Measurements from ENCODE around the gene RELN. TPM values are rescaled to one million over a fixed set of nuclear protein-coding genes. Genes with fewer than 3 reads are reported as not detected.

Gene RELN
- total RNA-seq, 1 experiment from 2014 or later, result 0.02 TPM

DNA sequence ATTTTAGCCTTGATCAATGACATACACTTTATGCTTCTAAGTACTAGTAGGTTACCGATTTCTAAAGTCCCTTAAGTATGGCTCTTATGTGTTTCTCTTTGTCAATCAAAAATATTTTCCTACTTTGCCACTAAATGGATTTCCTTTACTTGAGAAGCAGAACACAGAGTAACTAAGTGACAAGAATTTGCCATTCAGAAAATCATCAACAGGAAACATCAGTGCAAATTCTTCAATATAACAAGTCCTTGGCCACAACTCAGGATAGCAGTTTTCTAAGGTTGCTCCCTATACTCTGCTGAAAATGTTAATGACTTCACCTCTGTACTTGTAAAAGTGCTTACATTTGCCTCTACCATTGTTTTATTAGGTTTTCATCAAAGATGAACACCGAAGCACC lies 303.8 kb downstream of the RELN start:
- Histone ChIP-seq H2BK20ac (ENCODE audit: low read depth, low read length, poor library complexity, severe bottlenecking) (no peak overlapping the region), H3K4me1 (ENCODE audit: insufficient read depth, low read length) (no peaks in the 10 kb centered on the region), H3K18ac (ENCODE audit: insufficient read length, low read depth, low read length) (no peak overlapping the region), H3K56ac (ENCODE audit: insufficient read length, low read depth, low read length) (no peak overlapping the region), H3K14ac (ENCODE audit: insufficient read depth, low read length) (no peak overlapping the region), H2AFZ (ENCODE audit: low read length) (no peak overlapping the region), H2AK5ac (ENCODE audit: insufficient read length, low read length) (no peak overlapping the region), H3K79me2 (ENCODE audit: insufficient read depth, low read length) (no peaks in the 10 kb centered on the region), H4K91ac (ENCODE audit: insufficient read length, low read depth, low read length) (no peak overlapping the region), H3K27ac (ENCODE audit: insufficient read length, low read depth, low read length) (no peak overlapping the region), H3K23me2 (ENCODE audit: insufficient read length, low read depth, low read length, poor library complexity, severe bottlenecking) (no peaks in the 10 kb centered on the region), H2BK12ac (ENCODE audit: insufficient read length, low read depth, low read length) (no peak overlapping the region), H3K9me3 (ENCODE audit: control insufficient read depth, low read depth, low read length) (no peaks in the 10 kb centered on the region), H4K5ac (ENCODE audit: insufficient read length, low read depth, low read length) (no peak overlapping the region), H2BK120ac (ENCODE audit: low read depth, low read length, poor library complexity, severe bottlenecking) (no peak overlapping the region), H3K23ac (ENCODE audit: insufficient read length, low read depth, low read length) (no peak overlapping the region), H4K20me1 (ENCODE audit: control insufficient read depth, insufficient read depth, insufficient read length) (no peaks in the 10 kb centered on the region), H4K8ac (replicated peaks; ENCODE audit: insufficient read length, low read depth, low read length) (no peak overlapping the region), H3K9ac (ENCODE audit: extremely low read depth, insufficient read length, low read length) (no peak overlapping the region), H2BK5ac (ENCODE audit: insufficient read length, low read length) (no peak overlapping the region), H3K4me2 (ENCODE audit: insufficient read depth, insufficient read length, low read length) (no peak overlapping the region), H2BK15ac (ENCODE audit: low read depth, low read length) (no peak overlapping the region), H3K4ac (ENCODE audit: low read depth, low read length) (no peak overlapping the region), H3K79me1 (ENCODE audit: insufficient read depth, low read depth, low read length, poor library complexity, severe bottlenecking) (no peaks in the 10 kb centered on the region), H3T11ph (ENCODE audit: low read length) (no peak overlapping the region), H3K27me3 (ENCODE audit: insufficient read depth, low read length) (no peaks in the 10 kb centered on the region)
- TF ChIP-seq, protein P1, sequence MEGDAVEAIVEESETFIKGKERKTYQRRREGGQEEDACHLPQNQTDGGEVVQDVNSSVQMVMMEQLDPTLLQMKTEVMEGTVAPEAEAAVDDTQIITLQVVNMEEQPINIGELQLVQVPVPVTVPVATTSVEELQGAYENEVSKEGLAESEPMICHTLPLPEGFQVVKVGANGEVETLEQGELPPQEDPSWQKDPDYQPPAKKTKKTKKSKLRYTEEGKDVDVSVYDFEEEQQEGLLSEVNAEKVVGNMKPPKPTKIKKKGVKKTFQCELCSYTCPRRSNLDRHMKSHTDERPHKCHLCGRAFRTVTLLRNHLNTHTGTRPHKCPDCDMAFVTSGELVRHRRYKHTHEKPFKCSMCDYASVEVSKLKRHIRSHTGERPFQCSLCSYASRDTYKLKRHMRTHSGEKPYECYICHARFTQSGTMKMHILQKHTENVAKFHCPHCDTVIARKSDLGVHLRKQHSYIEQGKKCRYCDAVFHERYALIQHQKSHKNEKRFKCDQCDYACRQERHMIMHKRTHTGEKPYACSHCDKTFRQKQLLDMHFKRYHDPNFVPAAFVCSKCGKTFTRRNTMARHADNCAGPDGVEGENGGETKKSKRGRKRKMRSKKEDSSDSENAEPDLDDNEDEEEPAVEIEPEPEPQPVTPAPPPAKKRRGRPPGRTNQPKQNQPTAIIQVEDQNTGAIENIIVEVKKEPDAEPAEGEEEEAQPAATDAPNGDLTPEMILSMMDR (conservative IDR thresholded peaks at IDR 0.05), result no peak
- no peak for DNase-seq
- Mint-ChIP-seq H3K4me3 (no peak overlapping the region), H3K9me3 (no peaks in the 10 kb centered on the region), H3K4me1 (no peaks in the 10 kb centered on the region), H3K36me3 (ENCODE audit: insufficient read depth in 1 of 3, low read depth in 3 of 3) (no peaks in the 10 kb centered on the region), H3K27me3 (ENCODE audit: low read depth) (peaks cover 2% of the 10 kb centered on the region; the same call in 1 of the 2 replicates), H3K27ac (no peak overlapping the region)
- WGBS (ENCODE audit: extremely low coverage, insufficient read length, low lambda C conversion rate), result no CpG with 5 or more reads among the region's 2 CpGs

Data from H9 (cell line).